ENCODE measurements around the gene EPAS1. TPM values are rescaled to one million over a fixed set of nuclear protein-coding genes. Genes with fewer than 3 reads are reported as not detected.
A peak's percentile ranks its signal among the peaks of the same experiment; 100 is the strongest.

EPAS1 gene
- total RNA-seq, 1 donor from 2014 or later: 22.9 TPM

DNA sequence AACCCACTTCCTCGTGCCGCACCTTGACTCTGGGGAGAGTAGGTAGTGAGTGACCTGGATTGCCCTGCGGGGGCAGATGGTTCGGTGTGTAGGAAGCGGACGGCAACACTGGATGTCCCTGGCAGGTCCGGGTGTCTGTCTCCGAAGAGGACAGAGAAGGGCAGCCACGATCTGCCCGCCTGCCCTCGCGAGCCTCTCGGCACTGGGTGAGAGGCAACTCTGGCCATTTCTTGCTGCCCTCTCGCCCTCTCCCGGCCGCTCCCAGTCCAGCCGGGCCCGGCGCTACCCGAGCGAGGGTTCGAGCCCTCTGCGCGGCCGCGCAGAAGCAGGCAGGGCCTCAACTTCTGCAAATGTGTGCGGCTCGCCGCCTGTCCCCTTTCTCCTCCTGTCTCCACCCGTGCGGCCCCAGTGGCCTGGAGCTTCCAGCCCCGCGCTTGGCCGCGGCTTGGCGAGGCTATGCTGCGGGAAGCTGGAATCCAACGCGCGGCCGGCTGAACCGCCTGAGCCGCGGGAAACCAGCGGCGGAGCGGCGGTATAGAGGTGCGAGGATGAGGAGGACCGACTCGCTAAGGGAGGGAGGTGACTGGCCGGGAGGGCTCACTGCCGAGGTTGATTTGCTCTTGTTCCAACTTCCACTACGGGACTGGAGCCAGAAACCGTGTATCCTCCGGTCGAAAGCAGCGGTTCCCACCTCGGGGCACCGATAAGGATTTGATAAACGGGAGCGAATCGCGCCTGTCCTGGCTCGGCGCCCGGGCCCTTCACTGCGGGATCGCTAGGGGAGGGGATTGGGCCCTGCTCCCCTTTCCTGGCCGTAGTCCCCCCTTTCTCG, 1.5 kb downstream of the EPAS1 start:
- Mint-ChIP-seq H3K9me3 (no peaks in the 10 kb centered on the region), H3K36me3 (ENCODE audit: low read depth) (peaks cover 6% of the 10 kb centered on the region), H3K4me1 (ENCODE audit: low read depth) (peaks cover 33% of the 10 kb centered on the region), H3K4me3 (peak overlapping the region; percentile 87), H3K27ac (peak overlapping the region; percentile 54), H3K27me3 (ENCODE audit: insufficient read depth) (peaks cover 72% of the 10 kb centered on the region)
- no peak for DNase-seq (ENCODE audit: low spot score)
- intact Hi-C loops (cut with micrococcal nuclease): loop anchor here (2.0 to 5.0 kb wide), 4 partner anchors 60 to 1104 kb away; partner anchors contain the start of gene MSH2

DNA sequence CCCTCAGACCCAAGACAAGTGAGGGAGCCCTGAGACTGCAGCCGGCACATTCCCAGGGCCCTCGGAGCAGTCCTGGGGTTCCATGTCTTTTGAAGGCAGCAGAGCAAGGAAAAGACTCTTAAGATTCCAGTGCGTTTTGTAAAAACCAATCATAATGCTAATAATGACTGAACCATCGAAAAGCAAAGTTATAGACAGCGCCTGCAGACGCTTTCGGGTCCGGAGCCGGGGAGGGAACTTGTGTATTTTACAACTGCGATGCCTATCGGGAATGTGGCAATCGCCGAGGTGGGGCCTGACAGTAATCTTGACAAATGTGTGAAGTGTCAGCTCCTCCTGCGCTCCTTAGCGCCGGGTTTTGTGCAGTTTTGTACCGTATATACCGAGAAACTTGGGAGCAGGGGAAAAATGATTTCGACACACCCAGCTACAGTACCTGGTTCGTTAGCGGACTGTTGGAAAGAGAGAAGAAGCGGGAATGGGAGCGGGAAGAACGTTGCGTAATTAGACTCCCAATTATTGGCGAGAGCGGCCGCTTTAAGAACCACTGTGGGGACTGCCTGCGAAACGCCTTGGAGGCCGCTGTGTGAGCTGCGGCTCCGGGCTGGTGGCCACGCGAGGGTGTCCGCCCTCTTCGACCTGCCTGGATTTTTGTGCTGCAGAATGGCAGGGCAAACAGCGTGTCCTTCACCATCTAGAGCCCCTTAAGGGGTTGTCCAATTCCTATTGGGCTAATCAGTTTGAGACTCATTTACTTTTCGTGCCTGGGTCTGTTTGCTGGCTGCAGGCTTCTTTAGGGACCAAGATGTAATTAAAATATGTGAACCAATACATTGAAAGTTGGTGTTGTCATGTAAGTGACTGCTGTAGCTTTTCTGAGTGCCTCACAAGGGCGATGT, 2.4 kb downstream of the EPAS1 start:
- H3K27ac Mint-ChIP-seq: no peak overlapping the region
- H3K4me3 Mint-ChIP-seq: peak overlapping the region; percentile 82
- H3K36me3 Mint-ChIP-seq (ENCODE audit: low read depth): peaks cover 6% of the 10 kb centered on the region
- H3K9me3 Mint-ChIP-seq: peaks cover under 1% of the 10 kb centered on the region
- peaks cover 73% of the 10 kb centered on the region for H3K27me3 Mint-ChIP-seq (ENCODE audit: insufficient read depth)
- intact Hi-C loops (cut with micrococcal nuclease): loop anchor here (2.0 to 5.0 kb wide), 4 partner anchors 61 to 1103 kb away; partner anchors contain the start of gene MSH2
- no peak for DNase-seq (ENCODE audit: low spot score)
- peaks cover 37% of the 10 kb centered on the region for H3K4me1 Mint-ChIP-seq (ENCODE audit: low read depth)

DNA sequence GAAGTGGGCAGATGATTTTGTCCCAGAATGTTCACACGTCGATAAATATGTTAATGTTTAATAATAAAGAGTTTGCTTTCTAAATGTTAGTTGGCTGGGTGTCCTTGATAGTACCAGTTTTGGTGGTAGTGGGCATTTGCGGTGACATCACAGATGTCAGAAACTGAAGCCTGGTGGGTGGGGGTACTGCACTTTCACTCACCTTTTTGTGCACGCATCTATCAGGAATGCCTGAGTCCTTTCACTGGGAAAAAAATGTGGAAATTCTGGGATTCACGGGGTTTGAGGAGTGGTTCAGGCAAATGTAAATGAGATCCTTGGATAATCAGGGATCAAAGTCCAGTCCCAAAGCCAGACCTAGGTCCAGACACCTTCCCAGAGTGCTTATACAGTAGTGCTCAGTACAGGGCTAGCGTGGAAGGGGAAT, 3.2 kb downstream of the EPAS1 start:
- H3K4me3 Mint-ChIP-seq: no peak overlapping the region

DNA sequence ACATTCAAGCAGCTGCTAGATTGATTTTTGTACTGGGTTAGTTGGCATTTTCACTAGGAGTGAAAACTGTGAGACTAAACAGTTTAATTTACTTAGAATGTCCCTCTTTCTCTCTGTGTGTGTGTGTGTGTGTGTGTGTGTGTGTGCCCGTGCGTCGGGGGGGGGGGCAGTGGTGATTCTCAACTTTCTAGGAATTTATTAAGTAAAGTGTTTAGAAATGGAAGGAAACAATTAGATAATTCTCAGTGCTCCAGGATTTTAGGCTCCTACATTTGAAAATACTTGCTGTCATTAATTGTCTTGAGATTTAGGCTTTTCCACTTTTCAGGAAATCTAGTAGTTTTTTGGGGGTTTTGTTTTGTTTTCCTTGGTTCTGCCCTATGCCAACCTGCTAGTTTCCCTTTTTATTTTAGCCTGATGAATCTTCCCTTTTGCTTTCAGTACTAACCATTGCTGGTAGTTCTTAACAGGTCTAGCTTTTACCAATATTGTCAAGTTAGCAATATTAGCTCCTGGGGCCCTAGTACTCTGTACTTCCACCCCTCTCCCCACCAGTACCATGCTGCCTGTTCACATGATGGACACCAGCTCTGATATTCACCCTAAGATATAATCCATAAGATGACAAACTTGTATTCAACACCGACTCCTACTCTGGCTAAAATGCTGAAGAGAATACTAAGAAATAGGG, 4.9 kb downstream of the EPAS1 start:
- peaks cover 7% of the 10 kb centered on the region for H3K36me3 Mint-ChIP-seq (ENCODE audit: low read depth)
- intact Hi-C loops (cut with micrococcal nuclease): no loop called here
- H3K4me1 Mint-ChIP-seq (ENCODE audit: low read depth): peaks cover 46% of the 10 kb centered on the region
- DNase-seq (ENCODE audit: low spot score): no peak
- no peak overlapping the region for H3K27ac Mint-ChIP-seq
- peaks cover 64% of the 10 kb centered on the region for H3K27me3 Mint-ChIP-seq (ENCODE audit: insufficient read depth)
- H3K9me3 Mint-ChIP-seq: peaks cover 9% of the 10 kb centered on the region
- H3K4me3 Mint-ChIP-seq: no peak overlapping the region

More for the DNA sequence above, 3.2 kb downstream of the EPAS1 start:
- H3K36me3 Mint-ChIP-seq (ENCODE audit: low read depth): peaks cover 10% of the 10 kb centered on the region
- peaks cover 68% of the 10 kb centered on the region for H3K27me3 Mint-ChIP-seq (ENCODE audit: insufficient read depth)
- H3K27ac Mint-ChIP-seq: no peak overlapping the region
- intact Hi-C loops (cut with micrococcal nuclease): no loop called here
- peaks cover 45% of the 10 kb centered on the region for H3K4me1 Mint-ChIP-seq (ENCODE audit: low read depth)
- peaks cover 8% of the 10 kb centered on the region for H3K9me3 Mint-ChIP-seq
- no peak for DNase-seq (ENCODE audit: low spot score)

DNA sequence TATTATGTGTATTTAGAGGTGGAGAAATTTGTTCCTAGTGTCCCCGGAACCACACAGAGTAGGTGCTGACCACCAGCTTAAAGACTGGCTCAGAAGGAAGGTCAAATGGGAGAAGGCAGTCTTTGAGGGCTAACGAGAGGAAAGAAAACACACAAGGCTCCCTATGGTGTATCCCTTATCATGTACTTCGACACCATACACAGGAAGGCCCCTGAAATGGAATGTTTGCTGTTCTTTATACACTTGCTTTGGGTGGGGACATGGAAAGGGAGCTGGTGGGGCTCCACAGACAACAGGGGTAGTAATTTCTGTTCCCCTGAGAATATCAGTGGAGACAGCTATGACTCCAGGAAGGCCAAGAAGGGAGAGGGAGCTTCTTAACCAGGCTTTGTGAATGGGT, 6.0 kb downstream of the EPAS1 start:
- intact Hi-C loops (cut with micrococcal nuclease): no loop called here
- no peak overlapping the region for H3K4me3 Mint-ChIP-seq
- H3K27me3 Mint-ChIP-seq (ENCODE audit: insufficient read depth): peaks cover 64% of the 10 kb centered on the region

DNA sequence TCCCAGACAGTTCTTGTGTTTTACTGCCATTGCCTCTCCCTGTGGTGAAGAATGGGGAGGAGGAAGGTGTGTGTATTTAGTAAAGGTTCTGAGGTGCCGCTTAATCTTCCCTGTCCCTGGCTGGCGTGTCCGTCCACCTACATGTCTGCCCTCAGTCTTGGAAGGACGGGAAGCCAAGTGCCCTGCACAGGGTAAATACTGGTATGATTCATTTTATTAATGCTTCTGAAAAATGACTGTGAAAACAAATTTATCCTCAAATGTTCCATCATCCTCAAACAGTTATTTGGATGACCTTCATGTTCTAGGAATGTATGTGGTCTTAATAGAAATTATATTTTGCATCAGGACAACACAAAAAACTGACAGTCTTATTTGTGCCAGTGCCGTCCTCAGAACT, 6.6 kb downstream of the EPAS1 start:
- intact Hi-C loops (cut with micrococcal nuclease): no loop called here
- H3K27me3 Mint-ChIP-seq (ENCODE audit: insufficient read depth): peaks cover 61% of the 10 kb centered on the region

More for the DNA sequence above, 6.0 kb downstream of the EPAS1 start:
- Mint-ChIP-seq H3K36me3 (ENCODE audit: low read depth) (peaks cover 7% of the 10 kb centered on the region), H3K27ac (no peak overlapping the region), H3K9me3 (peaks cover 9% of the 10 kb centered on the region), H3K4me1 (ENCODE audit: low read depth) (peaks cover 41% of the 10 kb centered on the region)
- DNase-seq (ENCODE audit: low spot score): no peak

DNA sequence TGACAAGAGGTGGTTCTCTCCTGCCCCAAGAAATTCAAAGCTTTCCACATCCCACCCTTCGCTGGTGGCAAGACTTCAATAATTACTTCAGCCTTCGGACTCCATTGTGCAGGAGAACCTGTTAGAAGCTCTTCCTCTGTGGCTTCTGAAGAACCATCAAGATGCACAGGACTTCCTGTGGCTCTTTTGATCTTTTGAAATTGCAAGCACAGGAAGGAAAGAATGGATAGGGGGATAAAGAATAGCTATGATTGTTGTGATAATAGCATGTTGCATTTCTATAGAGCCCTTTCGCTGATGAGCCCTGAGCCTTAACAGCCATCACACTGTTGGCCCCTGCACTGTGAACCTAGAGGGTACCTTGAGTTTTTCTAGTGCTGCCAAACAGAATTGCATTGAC, 7.4 kb downstream of the EPAS1 start:
- DNase-seq (ENCODE audit: low spot score): no peak
- peak overlapping the region; percentile 53 for H3K4me3 Mint-ChIP-seq
- peaks cover 4% of the 10 kb centered on the region for H3K36me3 Mint-ChIP-seq (ENCODE audit: low read depth)
- H3K4me1 Mint-ChIP-seq (ENCODE audit: low read depth): peaks cover 29% of the 10 kb centered on the region
- H3K27me3 Mint-ChIP-seq (ENCODE audit: insufficient read depth): peaks cover 53% of the 10 kb centered on the region
- H3K9me3 Mint-ChIP-seq: peaks cover 9% of the 10 kb centered on the region
- no peak overlapping the region for H3K27ac Mint-ChIP-seq
- intact Hi-C loops (cut with micrococcal nuclease): no loop called here

More for the DNA sequence above, 6.6 kb downstream of the EPAS1 start:
- Mint-ChIP-seq H3K27ac (no peak overlapping the region), H3K36me3 (ENCODE audit: low read depth) (peaks cover 7% of the 10 kb centered on the region), H3K9me3 (peaks cover 9% of the 10 kb centered on the region), H3K4me1 (ENCODE audit: low read depth) (peaks cover 37% of the 10 kb centered on the region), H3K4me3 (no peak overlapping the region)
- no peak for DNase-seq (ENCODE audit: low spot score)

DNA sequence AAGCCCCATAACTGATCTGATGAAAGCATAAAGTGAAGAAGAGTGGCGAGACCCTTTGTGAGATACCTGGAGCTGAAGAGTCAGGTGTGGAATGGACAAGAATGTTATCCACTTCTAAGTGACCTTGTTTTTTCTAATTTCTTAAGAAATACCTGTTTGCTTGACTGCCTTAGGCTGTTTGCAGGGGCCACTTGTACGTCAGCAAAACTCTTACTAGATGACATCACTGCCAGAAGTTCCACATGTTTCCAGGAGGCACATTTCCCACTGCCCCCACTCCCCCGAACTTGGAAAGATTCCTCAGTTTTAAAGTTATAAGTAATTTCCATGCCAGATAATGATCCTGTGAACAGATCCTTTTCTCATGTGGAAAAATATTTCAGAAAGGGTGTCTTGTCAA, 8.0 kb downstream of the EPAS1 start:
- peaks cover 25% of the 10 kb centered on the region for H3K4me1 Mint-ChIP-seq (ENCODE audit: low read depth)
- H3K36me3 Mint-ChIP-seq (ENCODE audit: low read depth): peaks cover 4% of the 10 kb centered on the region
- H3K27me3 Mint-ChIP-seq (ENCODE audit: insufficient read depth): peaks cover 50% of the 10 kb centered on the region
- intact Hi-C loops (cut with micrococcal nuclease): no loop called here
- peaks cover 9% of the 10 kb centered on the region for H3K9me3 Mint-ChIP-seq
- DNase-seq (ENCODE audit: low spot score): no peak
- H3K27ac Mint-ChIP-seq: no peak overlapping the region
- H3K4me3 Mint-ChIP-seq: peak overlapping the region; percentile 53

DNA sequence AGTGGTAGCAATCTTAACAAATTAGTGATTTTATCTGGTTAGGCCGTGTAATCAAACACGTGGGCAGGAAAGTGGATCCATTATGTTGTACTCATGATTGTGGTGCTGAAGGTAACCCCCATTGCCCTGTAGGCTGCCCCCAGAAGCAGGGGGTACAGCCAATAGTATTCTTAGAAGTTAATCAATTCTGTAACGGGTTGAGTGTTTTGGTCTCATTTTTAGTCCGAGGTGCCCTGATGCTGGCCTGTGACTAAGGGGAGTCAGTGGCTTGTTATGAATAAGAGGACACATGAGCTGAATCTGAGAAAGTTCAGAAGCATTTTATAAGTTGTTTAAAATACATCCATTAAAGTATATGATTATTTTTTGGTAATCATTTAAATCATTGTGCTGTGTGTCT, 8.6 kb downstream of the EPAS1 start:
- peaks cover 48% of the 10 kb centered on the region for H3K27me3 Mint-ChIP-seq (ENCODE audit: insufficient read depth)
- H3K4me3 Mint-ChIP-seq: no peak overlapping the region
- H3K4me1 Mint-ChIP-seq (ENCODE audit: low read depth): peaks cover 25% of the 10 kb centered on the region
- intact Hi-C loops (cut with micrococcal nuclease): no loop called here
- DNase-seq (ENCODE audit: low spot score): no peak
- H3K36me3 Mint-ChIP-seq (ENCODE audit: low read depth): peaks cover 4% of the 10 kb centered on the region
- H3K9me3 Mint-ChIP-seq: peaks cover 9% of the 10 kb centered on the region
- H3K27ac Mint-ChIP-seq: no peak overlapping the region

DNA sequence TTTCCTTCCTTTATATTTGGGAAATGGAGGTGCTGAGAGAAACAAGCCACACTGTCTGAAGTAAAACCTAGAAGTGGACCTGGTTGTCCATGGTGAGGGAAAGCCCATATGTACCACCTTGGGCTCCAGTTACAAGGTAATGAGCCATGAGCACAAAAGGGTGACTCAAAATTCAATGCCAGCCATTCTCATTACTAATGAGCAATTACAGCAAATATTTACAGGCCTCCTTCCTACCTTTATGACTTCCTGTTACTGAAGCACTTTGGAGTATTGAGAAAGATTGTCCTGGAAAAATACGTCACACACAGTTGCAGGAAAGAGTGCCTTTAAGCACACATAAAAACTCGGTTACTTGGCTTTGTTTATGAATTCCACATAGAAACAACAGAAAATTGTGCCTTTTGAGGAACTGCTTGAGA, 9.1 kb downstream of the EPAS1 start:
- no peak overlapping the region for H3K27ac Mint-ChIP-seq
- peaks cover 9% of the 10 kb centered on the region for H3K9me3 Mint-ChIP-seq
- no peak for DNase-seq (ENCODE audit: low spot score)
- intact Hi-C loops (cut with micrococcal nuclease): no loop called here
- peaks cover 45% of the 10 kb centered on the region for H3K27me3 Mint-ChIP-seq (ENCODE audit: insufficient read depth)
- H3K36me3 Mint-ChIP-seq (ENCODE audit: low read depth): peaks cover 4% of the 10 kb centered on the region
- H3K4me1 Mint-ChIP-seq (ENCODE audit: low read depth): peaks cover 25% of the 10 kb centered on the region
- no peak overlapping the region for H3K4me3 Mint-ChIP-seq

DNA sequence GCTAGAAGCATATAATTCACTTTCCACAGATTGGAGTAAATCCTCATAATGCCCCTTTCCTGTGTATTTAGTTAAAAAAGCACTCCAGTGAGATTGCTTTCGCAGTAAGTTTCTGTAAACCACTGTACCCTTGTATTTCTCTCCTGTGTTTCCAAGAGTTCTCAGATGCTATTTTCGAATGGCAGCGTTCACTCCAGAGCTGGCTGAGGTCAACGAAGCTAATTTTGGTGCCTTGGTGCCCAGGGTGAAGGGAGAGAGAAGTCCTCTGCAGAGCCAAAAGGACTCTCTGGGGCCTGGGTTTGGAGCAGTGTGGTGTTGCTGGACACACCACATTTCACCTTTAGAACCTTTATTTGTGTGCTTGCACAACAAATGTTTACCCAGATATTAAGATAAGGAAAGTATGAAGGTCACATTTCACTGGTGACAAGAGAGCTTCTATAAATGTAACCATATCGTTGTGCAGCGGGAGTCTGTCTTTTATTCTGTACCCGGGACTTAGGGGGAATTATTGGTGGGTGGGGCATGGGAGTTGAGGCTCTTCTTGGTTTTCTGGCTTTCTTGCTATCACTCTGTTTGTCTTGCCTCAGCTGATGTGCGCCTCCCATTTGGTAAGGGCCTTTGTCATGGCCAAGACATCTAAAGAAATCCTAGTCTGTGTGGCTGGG, 9.9 kb downstream of the EPAS1 start:
- Mint-ChIP-seq H3K27ac (no peak overlapping the region), H3K9me3 (peaks cover 9% of the 10 kb centered on the region), H3K36me3 (ENCODE audit: low read depth) (peaks cover 4% of the 10 kb centered on the region), H3K4me1 (ENCODE audit: low read depth) (peaks cover 25% of the 10 kb centered on the region), H3K27me3 (ENCODE audit: insufficient read depth) (peaks cover 41% of the 10 kb centered on the region), H3K4me3 (no peak overlapping the region)
- intact Hi-C loops (cut with micrococcal nuclease): no loop called here
- DNase-seq (ENCODE audit: low spot score): no peak

DNA sequence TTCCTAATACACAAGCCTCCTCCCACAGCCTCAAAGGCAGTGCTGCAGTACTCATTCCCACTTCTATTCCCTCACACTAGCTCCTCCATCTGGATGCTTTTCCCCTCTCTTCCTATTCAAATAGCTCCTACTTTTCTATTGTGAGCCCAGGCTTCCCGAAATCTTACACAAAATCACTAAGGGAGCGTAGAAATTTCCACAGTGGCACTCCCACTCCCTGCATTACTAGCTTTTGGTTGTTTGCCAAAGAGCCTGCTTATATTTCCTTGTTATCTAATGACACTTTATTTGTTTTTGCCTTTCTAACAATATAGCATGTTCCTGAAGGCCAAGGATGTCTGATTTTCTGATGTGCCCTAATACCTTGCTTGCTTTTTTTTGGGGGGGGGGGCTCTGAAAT, 10.9 kb downstream of the EPAS1 start:
- H3K27me3 Mint-ChIP-seq (ENCODE audit: insufficient read depth): peaks cover 37% of the 10 kb centered on the region
- intact Hi-C loops (cut with micrococcal nuclease): no loop called here

More for the DNA sequence above, 10.9 kb downstream of the EPAS1 start:
- Mint-ChIP-seq H3K36me3 (ENCODE audit: low read depth) (peaks cover 4% of the 10 kb centered on the region), H3K9me3 (peaks cover 9% of the 10 kb centered on the region), H3K4me1 (ENCODE audit: low read depth) (peaks cover 25% of the 10 kb centered on the region), H3K27ac (no peak overlapping the region), H3K4me3 (no peak overlapping the region)
- DNase-seq (ENCODE audit: low spot score): no peak
